Adrenal gland (tissue), 12 donors: ENCODE measurements around the gene PCK1. TPM values are rescaled to one million over a fixed set of nuclear protein-coding genes. Genes with fewer than 3 reads are reported as not detected.

ENCODE experiments used
- DNase-seq, 7 donors: peaks; one replicate each; pipeline ENCODE4 v3.0.0-alpha.2; 2019 to 2020
- H3K27ac ChIP-seq, 5 donors: fragments of 200-600 bp; sonication (generic) in 4 of 5; 1 replicate in 3 of 5; 2 replicates in 2 of 5; pipeline versions ENCODE4 v1.5.1 to v1.8.0; 2016 to 2020; ENCODE audit warnings: mild to moderate bottlenecking in 1 of 5
- H3K27me3 ChIP-seq: fragments of 200-600 bp; 2 replicates; pipeline ENCODE4 v1.8.0; 2021
- H3K36me3 ChIP-seq, 2 donors: fragments of 200-600 bp; replicated peaks in 1 of 2; 1 replicate in 1 of 2; 2 replicates in 1 of 2; pipeline versions ENCODE4 v1.5.1 to v1.8.0; 2018 to 2022
- H3K4me1 ChIP-seq, 2 donors: fragments of 200-600 bp; replicated peaks in 1 of 2; 1 replicate in 1 of 2; 2 replicates in 1 of 2; pipeline versions ENCODE4 v1.5.1 to v1.8.0; 2018 to 2021
- H3K4me3 ChIP-seq, 4 donors: fragments of 200-600 bp; sonication (generic) in 3 of 4; one replicate each; pipeline ENCODE4 v1.5.1; 2016 to 2018
- H3K9me3 ChIP-seq, 3 donors: fragments of 200-600 bp; sonication (generic) in 1 of 3; replicated peaks in 1 of 3; 1 replicate in 2 of 3; 2 replicates in 1 of 3; pipeline versions ENCODE4 v1.5.1 to v1.8.0; 2016 to 2021
- CTCF ChIP-seq, 6 experiments: fragments of 450-650 bp in 4 of 6; fragments of 200-600 bp in 2 of 6; sonication (generic) in 1 of 6; IDR thresholded peaks; 1 replicate in 5 of 6; 2 replicates in 1 of 6; pipeline versions ENCODE4 v1.5.1 to v1.8.0; 2016 to 2021; ENCODE audit warnings: antibody characterized with exemption in 6 of 6, mild to moderate bottlenecking in 2 of 6, moderate library complexity in 1 of 6
- POLR2A ChIP-seq, 2 donors: fragments of 450-650 bp; IDR thresholded peaks; one replicate each; pipeline ENCODE4 v1.6.1; 2017; ENCODE audit warnings: antibody characterized with exemption in 2 of 2, mild to moderate bottlenecking in 2 of 2, moderate library complexity in 1 of 2
- WGBS, 4 donors: extraction: QIAGEN DNeasy Blood & Tissue Kit in 2 of 4; methylation state at CpG; one replicate each; pipeline versions ENCODE4 v1.1.5 to v1.1.7; 2013 to 2017; 5-methylcytosine and 5-hydroxymethylcytosine counted together
- intact Hi-C, 2 donors: fragments of 100-400 bp; cut with DNase I; formaldehyde crosslinking; loops; one replicate each; pipeline versions ENCODE4 v1.14.1 to v1.15.0; 2022 to 2023
- polyA plus RNA-seq, 3 donors: library from polyadenylated mRNA; stranded (reverse); fragments of 200-250 nt in 2 of 3; fragments of 350-450 nt in 1 of 3; fragmentation: Illumina TruSeq in 1 of 3; extraction: RNeasy Lipid Tissue Mini Kit (QIAGEN cat#74804) in 1 of 3; gene quantifications; one replicate each; pipeline ENCODE4 v1.2.3, GENCODE V29; 2013 to 2014
- total RNA-seq, 9 donors: library from RNA; depleted of rRNA in 4 of 9; stranded (reverse); fragments of >200 nt in 4 of 9; fragments of 120-200 nt in 1 of 9; fragmentation: NEBNext Ultra II Directional in 1 of 9; extraction: Animal tissue kit (Norgen Biotek cat#: 25700) in 1 of 9; gene quantifications; one replicate each; pipeline versions ENCODE4 v1.1.0 to v1.2.4, GENCODE V29; 2013 to 2023
- donor health status: healthy with polysubstance abuse.
- donor health status: Bipolar disorder and iron deficiency.
- donor health status: DM: yes; HTN: yes; CAD: no.
- donor health status: DM: no; HTN: no; CAD: no.
- donor health status: DM: no; HTN: no; CAD: no.
- donor health status: DM: yes; HTN: yes; CAD: no.

PCK1 gene
- total and polyA plus RNA-seq, 12 donors: 0.06 to 5.4 (median 0.65) TPM

GRCh38 chr20:57536120-57536708 is 24.7 kb upstream of the PCK1 start:
- 41 to 70% (median 59%) methylated on average over 3 of the region's 3 CpGs for WGBS, 4 donors
- intact Hi-C loops: no loop called here
- no peak overlapping the region for H3K4me3 ChIP-seq

GRCh38 chr20:57536771-57537724 is 23.9 kb upstream of the PCK1 start:
- no peaks in the 10 kb centered on the region for H3K4me1 ChIP-seq
- H3K9me3 ChIP-seq: no peaks in the 10 kb centered on the region
- no peak overlapping the region for H3K4me3 ChIP-seq
- no peaks in the 10 kb centered on the region for H3K27me3 ChIP-seq
- no peak for DNase-seq
- no peak for TF ChIP-seq POLR2A (IDR thresholded peaks at IDR 0.05)
- TF ChIP-seq CTCF (IDR thresholded peaks at IDR 0.05): no peak
- H3K36me3 ChIP-seq: no peaks in the 10 kb centered on the region
- WGBS, 4 donors: 58 to 74% (median 67%) methylated on average over 4 of the region's 4 CpGs
- H3K27ac ChIP-seq: no peak overlapping the region
- intact Hi-C loops: no loop called here

More at GRCh38 chr20:57536120-57536708, 24.7 kb upstream of the PCK1 start:
- TF ChIP-seq CTCF (IDR thresholded peaks at IDR 0.05): no peak
- Histone ChIP-seq H3K27me3 (no peaks in the 10 kb centered on the region), H3K27ac (no peak overlapping the region), H3K9me3 (no peaks in the 10 kb centered on the region), H3K4me1 (no peaks in the 10 kb centered on the region), H3K36me3 (no peaks in the 10 kb centered on the region)
- DNase-seq: no peak

GRCh38 chr20:57537822-57538221 is 23.1 kb upstream of the PCK1 start:
- no peak overlapping the region for H3K27ac ChIP-seq
- TF ChIP-seq CTCF (IDR thresholded peaks at IDR 0.05): no peak
- TF ChIP-seq POLR2A (IDR thresholded peaks at IDR 0.05): no peak
- no peaks in the 10 kb centered on the region for H3K4me1 ChIP-seq
- intact Hi-C loops: no loop called here
- no peaks in the 10 kb centered on the region for H3K9me3 ChIP-seq
- no peak for DNase-seq
- H3K36me3 ChIP-seq: no peaks in the 10 kb centered on the region
- WGBS, 4 donors: 83 to 90% (median 87%) methylated on average over 2 of the region's 2 CpGs
- no peak overlapping the region for H3K4me3 ChIP-seq
- H3K27me3 ChIP-seq: no peaks in the 10 kb centered on the region

GRCh38 chr20:57539889-57540288 is 21.0 kb upstream of the PCK1 start:
- Histone ChIP-seq H3K27me3 (no peaks in the 10 kb centered on the region), H3K4me3 (no peak overlapping the region), H3K27ac (no peak overlapping the region), H3K4me1 (no peaks in the 10 kb centered on the region), H3K36me3 (no peaks in the 10 kb centered on the region), H3K9me3 (no peaks in the 10 kb centered on the region)
- intact Hi-C loops: no loop called here
- WGBS, 4 donors: 55 to 70% (median 60%) methylated on average over 12 of the region's 12 CpGs
- no peak for DNase-seq
- TF ChIP-seq CTCF (IDR thresholded peaks at IDR 0.05) (no peak), POLR2A (IDR thresholded peaks at IDR 0.05) (no peak)
